ENCODE measurements around the gene SRP72. TPM values are rescaled to one million over a fixed set of nuclear protein-coding genes. Genes with fewer than 3 reads are reported as not detected.
"Not testable (repeated sequence)": the region's sequence is repeated elsewhere in the genome, so short reads cannot be mapped to it uniquely, and the experiment has no call there.

Gene SRP72
- total RNA-seq, 1 experiment from 2014 or later: 118 TPM

GRCh38 chr4:56445699-56446098 is 21.7 kb upstream of the SRP72 start:
- no peaks in the 10 kb centered on the region for H3K9me2 ChIP-seq (replicated peaks; ENCODE audit: low read length)
- no TSS peak for BruUV-seq (replicated peaks)
- no peak overlapping the region for H3K4me3 ChIP-seq (ENCODE audit: low read length)
- peaks cover 51% of the 10 kb centered on the region for H4K20me1 ChIP-seq (ENCODE audit: low read length)
- no peaks in the 10 kb centered on the region for H3F3A ChIP-seq (ENCODE audit: low read length, unreplicated experiment)
- peaks cover 14% of the 10 kb centered on the region; the same call in 1 of the 2 replicates for H3K4me1 ChIP-seq (ENCODE audit: insufficient read depth, low read length)
- intact Hi-C loops (cut with micrococcal nuclease): no loop called here
- peaks cover 67% of the 10 kb centered on the region for H3K79me2 ChIP-seq (ENCODE audit: low read length)
- ChIA-PET CTCF (no interaction called here), POLR2A (ENCODE audit: unreplicated experiment) (no interaction called here)
- no peak for TF ChIP-seq EZH2 (IDR thresholded peaks at IDR 0.05; ENCODE audit: low read length, unreplicated experiment)
- TF ChIP-seq EZH2phosphoT487 (IDR thresholded peaks at IDR 0.05; ENCODE audit: borderline replicate concordance, low read length): no peak
- TF ChIP-seq, protein P1, sequence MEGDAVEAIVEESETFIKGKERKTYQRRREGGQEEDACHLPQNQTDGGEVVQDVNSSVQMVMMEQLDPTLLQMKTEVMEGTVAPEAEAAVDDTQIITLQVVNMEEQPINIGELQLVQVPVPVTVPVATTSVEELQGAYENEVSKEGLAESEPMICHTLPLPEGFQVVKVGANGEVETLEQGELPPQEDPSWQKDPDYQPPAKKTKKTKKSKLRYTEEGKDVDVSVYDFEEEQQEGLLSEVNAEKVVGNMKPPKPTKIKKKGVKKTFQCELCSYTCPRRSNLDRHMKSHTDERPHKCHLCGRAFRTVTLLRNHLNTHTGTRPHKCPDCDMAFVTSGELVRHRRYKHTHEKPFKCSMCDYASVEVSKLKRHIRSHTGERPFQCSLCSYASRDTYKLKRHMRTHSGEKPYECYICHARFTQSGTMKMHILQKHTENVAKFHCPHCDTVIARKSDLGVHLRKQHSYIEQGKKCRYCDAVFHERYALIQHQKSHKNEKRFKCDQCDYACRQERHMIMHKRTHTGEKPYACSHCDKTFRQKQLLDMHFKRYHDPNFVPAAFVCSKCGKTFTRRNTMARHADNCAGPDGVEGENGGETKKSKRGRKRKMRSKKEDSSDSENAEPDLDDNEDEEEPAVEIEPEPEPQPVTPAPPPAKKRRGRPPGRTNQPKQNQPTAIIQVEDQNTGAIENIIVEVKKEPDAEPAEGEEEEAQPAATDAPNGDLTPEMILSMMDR (conservative IDR thresholded peaks at IDR 0.05; ENCODE audit: low read depth, low read length): no peak
- DNase-seq (no peak), ATAC-seq (no peak)
- no peak overlapping the region for H3K4me2 ChIP-seq (ENCODE audit: low read length)
- H3K27ac ChIP-seq (ENCODE audit: low read length): no peak overlapping the region
- no peaks in the 10 kb centered on the region for H3K9me3 ChIP-seq (ENCODE audit: low read length)
- no peaks in the 10 kb centered on the region for H3K27me3 ChIP-seq (ENCODE audit: low read length)
- H3K9ac ChIP-seq (ENCODE audit: low read length): no peak overlapping the region
- H3K36me3 ChIP-seq (ENCODE audit: low read depth, low read length): peaks cover 86% of the 10 kb centered on the region
- no peak overlapping the region for H2AFZ ChIP-seq (ENCODE audit: low read length)

DNA sequence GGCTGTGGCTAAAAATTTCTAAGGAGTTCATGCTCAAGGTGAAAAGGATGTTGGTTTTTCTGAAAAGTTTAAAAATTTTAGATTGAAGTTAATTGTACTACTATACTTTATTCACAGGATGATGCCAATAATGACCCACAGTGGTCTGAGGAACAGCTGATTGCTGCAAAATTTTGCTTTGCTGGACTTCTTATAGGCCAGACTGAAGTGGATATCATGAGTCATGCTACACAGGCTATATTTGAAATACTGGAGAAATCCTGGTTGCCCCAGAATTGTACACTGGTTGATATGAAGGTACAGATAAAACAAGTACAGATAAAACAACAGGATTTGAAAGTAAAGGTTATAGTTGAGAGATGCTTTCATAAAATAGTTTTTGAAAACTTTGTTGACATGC is 19.1 kb upstream of the SRP72 start:
- Histone ChIP-seq H3K9me2 (replicated peaks; ENCODE audit: low read length) (no peaks in the 10 kb centered on the region), H3K79me2 (ENCODE audit: low read length) (peaks cover 42% of the 10 kb centered on the region), H3K9me3 (ENCODE audit: low read length) (no peaks in the 10 kb centered on the region), H3F3A (ENCODE audit: low read length, unreplicated experiment) (no peaks in the 10 kb centered on the region), H3K27ac (ENCODE audit: low read length) (no peak overlapping the region), H3K36me3 (ENCODE audit: low read depth, low read length) (peaks cover 86% of the 10 kb centered on the region), H3K4me3 (ENCODE audit: low read length) (no peak overlapping the region), H3K4me2 (ENCODE audit: low read length) (no peak overlapping the region), H3K4me1 (ENCODE audit: insufficient read depth, low read length) (peaks cover 5% of the 10 kb centered on the region; the same call in 1 of the 2 replicates), H3K9ac (ENCODE audit: low read length) (no peak overlapping the region), H3K27me3 (ENCODE audit: low read length) (no peaks in the 10 kb centered on the region), H2AFZ (ENCODE audit: low read length) (no peak overlapping the region), H4K20me1 (ENCODE audit: low read length) (peaks cover 31% of the 10 kb centered on the region)
- ChIA-PET CTCF (no interaction called here), POLR2A (ENCODE audit: unreplicated experiment) (no interaction called here)
- ATAC-seq: no peak
- no peak for DNase-seq
- intact Hi-C loops (cut with micrococcal nuclease): no loop called here
- BruUV-seq (replicated peaks): no TSS peak
- TF ChIP-seq, protein P1 (conservative IDR thresholded peaks at IDR 0.05; ENCODE audit: low read depth, low read length): no peak
- TF ChIP-seq EZH2 (IDR thresholded peaks at IDR 0.05; ENCODE audit: low read length, unreplicated experiment) (no peak), EZH2phosphoT487 (IDR thresholded peaks at IDR 0.05; ENCODE audit: borderline replicate concordance, low read length) (no peak)

GRCh38 chr4:56449475-56449874 is 17.9 kb upstream of the SRP72 start:
- not testable (repeated sequence) for ATAC-seq
- peaks cover 86% of the 10 kb centered on the region for H3K36me3 ChIP-seq (ENCODE audit: low read depth, low read length)

More at GRCh38 chr4:56449475-56449874, 17.9 kb upstream of the SRP72 start:
- DNase-seq; BruUV-seq (replicated peaks); intact Hi-C loops (cut with micrococcal nuclease); H3K9ac ChIP-seq (ENCODE audit: low read length); H3F3A ChIP-seq (ENCODE audit: low read length, unreplicated experiment); H3K9me2 ChIP-seq (replicated peaks; ENCODE audit: low read length); H3K4me1 ChIP-seq (ENCODE audit: insufficient read depth, low read length); CTCF ChIA-PET; H2AFZ ChIP-seq (ENCODE audit: low read length); H3K27me3 ChIP-seq (ENCODE audit: low read length); H3K4me2 ChIP-seq (ENCODE audit: low read length); POLR2A ChIA-PET (ENCODE audit: unreplicated experiment); H3K9me3 ChIP-seq (ENCODE audit: low read length); H3K27ac ChIP-seq (ENCODE audit: low read length); H3K4me3 ChIP-seq (ENCODE audit: low read length): not testable (repeated sequence)
- Histone ChIP-seq H4K20me1 (ENCODE audit: low read length) (peaks cover 20% of the 10 kb centered on the region), H3K79me2 (ENCODE audit: low read length) (peaks cover 30% of the 10 kb centered on the region)

Measured in PC-3 (cell line).